ENCODE measurements around the gene NHSL1.

Gene NHSL1

GRCh38 chr6:138442663-138443062 lies 56.6 kb downstream of the NHSL1 start:
- Histone ChIP-seq H3K4me2 (ENCODE audit: low read depth, low read length) (no peak overlapping the region), H3K27me3 (replicated peaks; ENCODE audit: insufficient read depth, low read length) (no peaks in the 10 kb centered on the region), H3K9me3 (replicated peaks; ENCODE audit: insufficient read depth, low read length) (no peaks in the 10 kb centered on the region), H4K20me1 (ENCODE audit: insufficient read depth, low read length) (no peaks in the 10 kb centered on the region), H3K4me3 (ENCODE audit: low read length) (no peak overlapping the region), H2AFZ (ENCODE audit: low read length) (no peak overlapping the region), H3K9me2 (replicated peaks; ENCODE audit: insufficient read depth, low read length) (no peaks in the 10 kb centered on the region), H3K27ac (ENCODE audit: low read length) (no peak overlapping the region), H3K9ac (ENCODE audit: low read length) (no peak overlapping the region), H3K36me3 (replicated peaks; ENCODE audit: insufficient read depth, low read length) (no peaks in the 10 kb centered on the region), H3K4me1 (ENCODE audit: low read length) (no peaks in the 10 kb centered on the region), H3K79me2 (ENCODE audit: low read length) (no peaks in the 10 kb centered on the region), H3F3A (ENCODE audit: insufficient read depth, low read length) (no peaks in the 10 kb centered on the region)
- DNase-seq = no peak
- TF ChIP-seq EZH2 (optimal IDR thresholded peaks at IDR 0.05; ENCODE audit: low read depth, low read length) = no peak

GRCh38 chr6:138441965-138442364 lies 57.3 kb downstream of the NHSL1 start:
- Histone ChIP-seq H3K27ac (ENCODE audit: low read length) (no peak overlapping the region), H3F3A (ENCODE audit: insufficient read depth, low read length) (no peaks in the 10 kb centered on the region), H3K4me2 (ENCODE audit: low read depth, low read length) (no peak overlapping the region), H3K79me2 (ENCODE audit: low read length) (no peaks in the 10 kb centered on the region), H3K9me3 (replicated peaks; ENCODE audit: insufficient read depth, low read length) (no peaks in the 10 kb centered on the region), H3K9me2 (replicated peaks; ENCODE audit: insufficient read depth, low read length) (no peaks in the 10 kb centered on the region), H3K4me3 (ENCODE audit: low read length) (no peak overlapping the region), H2AFZ (ENCODE audit: low read length) (no peak overlapping the region), H3K9ac (ENCODE audit: low read length) (no peak overlapping the region), H3K4me1 (ENCODE audit: low read length) (no peaks in the 10 kb centered on the region), H3K36me3 (replicated peaks; ENCODE audit: insufficient read depth, low read length) (no peaks in the 10 kb centered on the region), H4K20me1 (ENCODE audit: insufficient read depth, low read length) (no peaks in the 10 kb centered on the region), H3K27me3 (replicated peaks; ENCODE audit: insufficient read depth, low read length) (no peaks in the 10 kb centered on the region)
- no peak for DNase-seq
- TF ChIP-seq EZH2 (optimal IDR thresholded peaks at IDR 0.05; ENCODE audit: low read depth, low read length) (no peak), CTCF (IDR thresholded peaks at IDR 0.05; ENCODE audit: low read length) (no peak), EZH2phosphoT487 (IDR thresholded peaks at IDR 0.05; ENCODE audit: low read length) (no peak)

GRCh38 chr6:138440758-138441357 lies 58.4 kb downstream of the NHSL1 start:
- Histone ChIP-seq H2AFZ (ENCODE audit: low read length) (no peak overlapping the region), H3K27me3 (replicated peaks; ENCODE audit: insufficient read depth, low read length) (no peaks in the 10 kb centered on the region), H3K9ac (ENCODE audit: low read length) (no peak overlapping the region), H4K20me1 (ENCODE audit: insufficient read depth, low read length) (no peaks in the 10 kb centered on the region), H3K36me3 (replicated peaks; ENCODE audit: insufficient read depth, low read length) (no peaks in the 10 kb centered on the region), H3K27ac (ENCODE audit: low read length) (no peak overlapping the region), H3K4me2 (ENCODE audit: low read depth, low read length) (no peak overlapping the region), H3K4me3 (ENCODE audit: low read length) (no peak overlapping the region), H3K9me3 (replicated peaks; ENCODE audit: insufficient read depth, low read length) (no peaks in the 10 kb centered on the region), H3F3A (ENCODE audit: insufficient read depth, low read length) (no peaks in the 10 kb centered on the region), H3K4me1 (ENCODE audit: low read length) (no peaks in the 10 kb centered on the region), H3K79me2 (ENCODE audit: low read length) (no peaks in the 10 kb centered on the region), H3K9me2 (replicated peaks; ENCODE audit: insufficient read depth, low read length) (no peaks in the 10 kb centered on the region)
- DNase-seq = no peak
- TF ChIP-seq EZH2phosphoT487 (IDR thresholded peaks at IDR 0.05; ENCODE audit: low read length) (no peak), EZH2 (optimal IDR thresholded peaks at IDR 0.05; ENCODE audit: low read depth, low read length) (no peak), CTCF (IDR thresholded peaks at IDR 0.05; ENCODE audit: low read length) (no peak)

GRCh38 chr6:138440296-138440695 lies 59.0 kb downstream of the NHSL1 start:
- no peaks in the 10 kb centered on the region for H3K4me1 ChIP-seq (ENCODE audit: low read length)
- no peaks in the 10 kb centered on the region for H3K9me2 ChIP-seq (replicated peaks; ENCODE audit: insufficient read depth, low read length)
- no peak for DNase-seq
- no peak overlapping the region for H3K4me2 ChIP-seq (ENCODE audit: low read depth, low read length)
- no peaks in the 10 kb centered on the region for H3F3A ChIP-seq (ENCODE audit: insufficient read depth, low read length)
- H4K20me1 ChIP-seq (ENCODE audit: insufficient read depth, low read length) = no peaks in the 10 kb centered on the region
- H3K9ac ChIP-seq (ENCODE audit: low read length) = no peak overlapping the region
- H2AFZ ChIP-seq (ENCODE audit: low read length) = no peak overlapping the region
- no peak for TF ChIP-seq EZH2phosphoT487 (IDR thresholded peaks at IDR 0.05; ENCODE audit: low read length)
- no peak for TF ChIP-seq CTCF (IDR thresholded peaks at IDR 0.05; ENCODE audit: low read length)
- TF ChIP-seq EZH2 (optimal IDR thresholded peaks at IDR 0.05; ENCODE audit: low read depth, low read length) = no peak
- H3K27ac ChIP-seq (ENCODE audit: low read length) = no peak overlapping the region
- no peaks in the 10 kb centered on the region for H3K79me2 ChIP-seq (ENCODE audit: low read length)
- H3K4me3 ChIP-seq (ENCODE audit: low read length) = no peak overlapping the region
- H3K9me3 ChIP-seq (replicated peaks; ENCODE audit: insufficient read depth, low read length) = no peaks in the 10 kb centered on the region
- no peaks in the 10 kb centered on the region for H3K36me3 ChIP-seq (replicated peaks; ENCODE audit: insufficient read depth, low read length)
- no peaks in the 10 kb centered on the region for H3K27me3 ChIP-seq (replicated peaks; ENCODE audit: insufficient read depth, low read length)

Measured in MM.1S (cell line).